Epithelial cell of proximal tubule (primary cell): ENCODE results near the gene CIRBP. TPM values are rescaled to one million over a fixed set of nuclear protein-coding genes. Genes with fewer than 3 reads are reported as not detected.

ENCODE experiments used
- DNase-seq: peaks from one replicate; pipeline ENCODE4 v3.0.0-alpha.2; 2011; ENCODE audit warnings: low read depth
- H3K4me3 ChIP-seq: 2 replicates; pipeline ENCODE4 v1.5.1; 2011; ENCODE audit warnings: low read depth, mild to moderate bottlenecking, low read length
- CTCF ChIP-seq: conservative IDR thresholded peaks from 2 replicates; pipeline ENCODE4 v1.5.1; 2012; ENCODE audit warnings: low read depth, mild to moderate bottlenecking, low read length
- total RNA-seq: library from RNA; depleted of rRNA; stranded (reverse); fragments of >200 nt; gene quantifications from 2 replicates; pipeline ENCODE4 v1.2.3, GENCODE V29; 2015

The CIRBP gene
- total RNA-seq, 1 donor from 2014 or later = 317 TPM

GRCh38 chr19:1293782-1294604 lies 24.9 kb downstream of the CIRBP start:
- no peak overlapping the region for H3K4me3 ChIP-seq
- DNase-seq = no peak
- TF ChIP-seq CTCF = no peak

GRCh38 chr19:1294688-1295087 lies 25.6 kb downstream of the CIRBP start:
- DNase-seq = no peak
- H3K4me3 ChIP-seq = no peak overlapping the region
- no peak for TF ChIP-seq CTCF

- no peak for DNase-seq
- no peak overlapping the region for H3K4me3 ChIP-seq
- TF ChIP-seq CTCF = no peak
Measured at GRCh38 chr19:1295169-1296012, 26.3 kb downstream of the CIRBP start.

GRCh38 chr19:1296078-1296477 lies 26.9 kb downstream of the CIRBP start:
- no peak overlapping the region for H3K4me3 ChIP-seq
- DNase-seq = no peak
- TF ChIP-seq CTCF = no peak

GRCh38 chr19:1296575-1297271 lies 27.6 kb downstream of the CIRBP start:
- H3K4me3 ChIP-seq = no peak overlapping the region
- no peak for DNase-seq
- no peak for TF ChIP-seq CTCF

- no peak overlapping the region for H3K4me3 ChIP-seq
- DNase-seq = no peak
- TF ChIP-seq CTCF = no peak
Measured at GRCh38 chr19:1298235-1298634, 29.1 kb downstream of the CIRBP start.
